Upper lobe of left lung (tissue), 4 donors: ENCODE results near the gene LYPD1.

Source experiments
- CTCF ChIP-seq, 6 experiments: fragments of 450-650 bp in 4 of 6; fragments of 200-600 bp in 2 of 6; sonication (generic) in 2 of 6; IDR thresholded peaks; one replicate each; pipeline ENCODE4 v1.5.1; 2016 to 2019; ENCODE audit warnings: antibody characterized with exemption in 6 of 6
- EP300 ChIP-seq, 4 donors: sonication (generic); formaldehyde crosslinking; IDR thresholded peaks; one replicate each; pipeline ENCODE4 v1.5.1; 2017; ENCODE audit warnings: antibody characterized with exemption in 4 of 4, control low read depth in 2 of 4
- POLR2A ChIP-seq, 4 donors: fragments of 450-650 bp; IDR thresholded peaks; one replicate each; pipeline ENCODE4 v1.5.1; 2016 to 2017; ENCODE audit warnings: antibody characterized with exemption in 4 of 4, mild to moderate bottlenecking in 2 of 4
- POLR2AphosphoS5 ChIP-seq, 2 donors: sonication (generic); formaldehyde crosslinking; IDR thresholded peaks; one replicate each; pipeline ENCODE4 v1.5.1; 2017; ENCODE audit warnings: antibody characterized with exemption in 2 of 2

- no peak for TF ChIP-seq POLR2A (IDR thresholded peaks at IDR 0.05)
- no peak for TF ChIP-seq CTCF (IDR thresholded peaks at IDR 0.05)
- no peak for TF ChIP-seq EP300 (IDR thresholded peaks at IDR 0.05)
- TF ChIP-seq POLR2AphosphoS5 (IDR thresholded peaks at IDR 0.05): no peak
Observed at GRCh38 chr2:132667706-132668105, 2.3 kb downstream of the LYPD1 start.
